GM12864 (cell line): Measurements from ENCODE around the gene INHBB.

Source experiments
- DNase-seq: peaks from one replicate; pipeline ENCODE4 v3.0.0-alpha.2; 2011; ENCODE audit warnings: low read depth
- H3K4me3 ChIP-seq: 2 replicates; pipeline ENCODE4 v1.5.1; 2011; ENCODE audit warnings: mild to moderate bottlenecking, low read depth, low read length, control low read depth
- CTCF ChIP-seq: IDR thresholded peaks from 2 replicates; pipeline ENCODE4 v1.5.1; 2011; ENCODE audit warnings: low read depth, mild to moderate bottlenecking, moderate library complexity, low read length, control low read depth, inconsistent platforms; ENCODE audit errors: missing control alignments

INHBB gene

GRCh38 chr2:120366698-120367097 lies 20.8 kb downstream of the INHBB start:
- no peak overlapping the region for H3K4me3 ChIP-seq
- DNase-seq: no peak
- no peak for TF ChIP-seq CTCF

GRCh38 chr2:120367221-120367620 lies 21.3 kb downstream of the INHBB start:
- no peak for TF ChIP-seq CTCF
- no peak for DNase-seq
- no peak overlapping the region for H3K4me3 ChIP-seq

- TF ChIP-seq CTCF: no peak
- H3K4me3 ChIP-seq: no peak overlapping the region
- DNase-seq: no peak
These were observed 21.7 kb downstream of the INHBB start for GRCh38 chr2:120367649-120368048.

- TF ChIP-seq CTCF: no peak
- H3K4me3 ChIP-seq: no peak overlapping the region
- DNase-seq: no peak
These were observed 22.1 kb downstream of the INHBB start for GRCh38 chr2:120368086-120368485.

- TF ChIP-seq CTCF: no peak
These were observed 23.3 kb downstream of the INHBB start for GRCh38 chr2:120369250-120369649.

GRCh38 chr2:120371969-120372625 lies 26.2 kb downstream of the INHBB start:
- H3K4me3 ChIP-seq: no peak overlapping the region
- DNase-seq: no peak
- no peak for TF ChIP-seq CTCF

More at GRCh38 chr2:120369250-120369649, 23.3 kb downstream of the INHBB start:
- H3K4me3 ChIP-seq: no peak overlapping the region
- DNase-seq: no peak

GRCh38 chr2:120372816-120373215 lies 26.9 kb downstream of the INHBB start:
- DNase-seq: no peak
- H3K4me3 ChIP-seq: no peak overlapping the region
- no peak for TF ChIP-seq CTCF
